ENCODE measurements around the gene FBP2.

FBP2 gene

GRCh38 chr9:94613003-94613402, 19.4 kb upstream of the FBP2 start:
- no peak overlapping the region for H3K4me3 ChIP-seq (ENCODE audit: low read depth, low read length)
- DNase-seq (ENCODE audit: low read depth), result no peak
- no peak for TF ChIP-seq MYC (IDR thresholded peaks at IDR 0.05; ENCODE audit: low read depth, low read length)
- TF ChIP-seq CTCF (IDR thresholded peaks at IDR 0.05; ENCODE audit: low read depth, low read length), result peak; percentile 19

- no peak for TF ChIP-seq POLR2A (IDR thresholded peaks at IDR 0.05; ENCODE audit: extremely low read depth, insufficient read length)
- no peak for TF ChIP-seq CTCF (IDR thresholded peaks at IDR 0.05; ENCODE audit: low read depth, low read length)
- no peak for TF ChIP-seq MYC (IDR thresholded peaks at IDR 0.05; ENCODE audit: low read depth, low read length)
- no peak for DNase-seq (ENCODE audit: low read depth)
- no peak overlapping the region for H3K4me3 ChIP-seq (ENCODE audit: low read depth, low read length)
Measured at GRCh38 chr9:94612071-94612470, 18.4 kb upstream of the FBP2 start.

- TF ChIP-seq POLR2A (IDR thresholded peaks at IDR 0.05; ENCODE audit: extremely low read depth, insufficient read length), result no peak
- TF ChIP-seq MAX (IDR thresholded peaks at IDR 0.05; ENCODE audit: low read depth, low read length), result no peak
- no peak for TF ChIP-seq CTCF (IDR thresholded peaks at IDR 0.05; ENCODE audit: low read depth, low read length)
- TF ChIP-seq MYC (IDR thresholded peaks at IDR 0.05; ENCODE audit: low read depth, low read length), result no peak
- no peak overlapping the region for H3K4me3 ChIP-seq (ENCODE audit: low read depth, low read length)
Measured at GRCh38 chr9:94611638-94612068, 18.0 kb upstream of the FBP2 start.

GRCh38 chr9:94610181-94610606, 16.6 kb upstream of the FBP2 start:
- H3K4me3 ChIP-seq (ENCODE audit: low read depth, low read length), result no peak overlapping the region
- TF ChIP-seq MYC (IDR thresholded peaks at IDR 0.05; ENCODE audit: low read depth, low read length) (no peak), CTCF (IDR thresholded peaks at IDR 0.05; ENCODE audit: low read depth, low read length) (no peak), POLR2A (IDR thresholded peaks at IDR 0.05; ENCODE audit: extremely low read depth, insufficient read length) (no peak), MAX (IDR thresholded peaks at IDR 0.05; ENCODE audit: low read depth, low read length) (no peak)
- no peak for DNase-seq (ENCODE audit: low read depth)

More at GRCh38 chr9:94611638-94612068, 18.0 kb upstream of the FBP2 start:
- DNase-seq (ENCODE audit: low read depth), result peak; percentile 40

GRCh38 chr9:94607423-94607691, 13.7 kb upstream of the FBP2 start:
- TF ChIP-seq CTCF (IDR thresholded peaks at IDR 0.05; ENCODE audit: low read depth, low read length) (no peak), MYC (IDR thresholded peaks at IDR 0.05; ENCODE audit: low read depth, low read length) (no peak), MAX (IDR thresholded peaks at IDR 0.05; ENCODE audit: low read depth, low read length) (no peak), POLR2A (IDR thresholded peaks at IDR 0.05; ENCODE audit: extremely low read depth, insufficient read length) (no peak)
- DNase-seq (ENCODE audit: low read depth), result no peak
- H3K4me3 ChIP-seq (ENCODE audit: low read depth, low read length), result no peak overlapping the region

- DNase-seq (ENCODE audit: low read depth), result no peak
- no peak overlapping the region for H3K4me3 ChIP-seq (ENCODE audit: low read depth, low read length)
- TF ChIP-seq MAX (IDR thresholded peaks at IDR 0.05; ENCODE audit: low read depth, low read length) (no peak), POLR2A (IDR thresholded peaks at IDR 0.05; ENCODE audit: extremely low read depth, insufficient read length) (no peak), CTCF (IDR thresholded peaks at IDR 0.05; ENCODE audit: low read depth, low read length) (no peak), MYC (IDR thresholded peaks at IDR 0.05; ENCODE audit: low read depth, low read length) (no peak)
Measured at GRCh38 chr9:94606646-94607422, 13.2 kb upstream of the FBP2 start.

Measured in NB4 (cell line).